ENCODE measurements around the gene TSKS.

DNA sequence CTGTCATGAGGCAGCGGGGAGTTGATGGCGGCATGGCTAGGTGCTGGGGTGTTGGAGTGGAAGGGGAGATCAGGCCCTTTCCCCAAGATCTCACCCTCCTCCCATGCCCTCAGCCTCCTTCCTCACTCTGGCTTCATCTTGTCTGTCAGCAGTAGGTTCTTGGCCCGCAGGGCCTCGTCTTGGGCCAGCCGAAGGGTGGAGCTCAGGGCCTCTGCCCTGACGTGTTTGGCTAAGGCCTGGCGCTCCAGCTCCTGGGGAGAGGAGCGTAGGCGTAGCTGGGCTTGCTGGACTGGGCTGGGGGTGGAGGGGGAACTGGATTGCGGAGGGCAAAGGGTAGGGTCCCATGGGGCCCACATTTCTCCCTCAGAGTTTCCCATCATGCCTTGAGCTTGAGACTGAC is 23.2 kb downstream of the TSKS start:
- TF ChIP-seq, protein P1, sequence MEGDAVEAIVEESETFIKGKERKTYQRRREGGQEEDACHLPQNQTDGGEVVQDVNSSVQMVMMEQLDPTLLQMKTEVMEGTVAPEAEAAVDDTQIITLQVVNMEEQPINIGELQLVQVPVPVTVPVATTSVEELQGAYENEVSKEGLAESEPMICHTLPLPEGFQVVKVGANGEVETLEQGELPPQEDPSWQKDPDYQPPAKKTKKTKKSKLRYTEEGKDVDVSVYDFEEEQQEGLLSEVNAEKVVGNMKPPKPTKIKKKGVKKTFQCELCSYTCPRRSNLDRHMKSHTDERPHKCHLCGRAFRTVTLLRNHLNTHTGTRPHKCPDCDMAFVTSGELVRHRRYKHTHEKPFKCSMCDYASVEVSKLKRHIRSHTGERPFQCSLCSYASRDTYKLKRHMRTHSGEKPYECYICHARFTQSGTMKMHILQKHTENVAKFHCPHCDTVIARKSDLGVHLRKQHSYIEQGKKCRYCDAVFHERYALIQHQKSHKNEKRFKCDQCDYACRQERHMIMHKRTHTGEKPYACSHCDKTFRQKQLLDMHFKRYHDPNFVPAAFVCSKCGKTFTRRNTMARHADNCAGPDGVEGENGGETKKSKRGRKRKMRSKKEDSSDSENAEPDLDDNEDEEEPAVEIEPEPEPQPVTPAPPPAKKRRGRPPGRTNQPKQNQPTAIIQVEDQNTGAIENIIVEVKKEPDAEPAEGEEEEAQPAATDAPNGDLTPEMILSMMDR (conservative IDR thresholded peaks at IDR 0.05; ENCODE audit: low read length), result no peak
- TF ChIP-seq EZH2phosphoT487 (IDR thresholded peaks at IDR 0.05; ENCODE audit: borderline replicate concordance, low read depth, low read length), result no peak

Data from OCI-LY7 (cell line).